ENCODE data around the gene SQSTM1. TPM values are rescaled to one million over a fixed set of nuclear protein-coding genes. Genes with fewer than 3 reads are reported as not detected.

SQSTM1 gene
- total RNA-seq (2022; extraction: Qiagen RNA extraction): 684 to 1,014 TPM (median 753 TPM) in 5 replicates

GRCh38 chr5:179820483-179821297 is at the start of gene SQSTM1:
TSS of gene SQSTM1 (plus strand) at chr5:179820905. CDS start at chr5:179820937, 32 bp downstream.

DNA sequence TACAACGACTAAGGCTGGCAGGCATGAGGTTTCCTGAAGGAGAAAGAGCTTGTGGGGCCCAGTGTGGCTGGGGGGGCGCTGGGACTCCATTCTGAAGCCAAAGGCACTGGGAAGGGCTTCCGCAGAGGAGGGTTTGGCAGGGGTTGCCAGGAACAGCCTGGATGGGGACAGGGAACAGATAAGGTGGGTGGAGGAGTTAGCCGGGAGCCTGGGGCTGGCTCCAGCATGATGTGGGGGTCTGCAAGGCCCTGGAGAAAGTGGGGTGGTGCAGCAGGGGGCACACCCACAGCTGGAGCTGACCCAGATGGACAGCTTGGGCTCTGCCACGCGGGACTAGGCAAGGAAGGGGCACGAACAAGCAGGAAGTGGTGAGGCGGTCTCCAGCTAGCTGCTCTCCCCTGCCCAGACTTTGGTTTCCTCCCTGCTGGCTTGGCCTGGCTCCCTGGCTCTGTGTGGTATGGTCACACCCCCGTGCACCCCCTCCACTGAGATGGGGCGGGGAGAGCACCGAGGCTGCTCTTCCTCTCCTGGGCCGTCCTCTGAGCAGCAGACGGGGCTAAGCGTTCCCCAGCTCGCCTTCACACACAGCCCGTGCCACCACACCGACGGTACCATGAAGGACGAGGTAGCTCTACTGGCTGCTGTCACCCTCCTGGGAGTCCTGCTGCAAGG is 27.1 kb upstream of the SQSTM1 start, which contains the start of gene LTC4S:
Gene LTC4S, plus strand, starts transcription at position 519 of the 672 bp plus-strand sequence. Its CDS starts 95 bp downstream, at position 614.

GRCh38 chr5:179806250-179807048 is 14.3 kb upstream of the SQSTM1 start, which contains the start of gene MGAT4B:
TSS of gene MGAT4B (minus strand) at chr5:179806866. CDS start at chr5:179806583, 283 bp downstream.

GRCh38 chr5:179858586-179859427 is 38.1 kb downstream of the SQSTM1 start, which contains the start of gene MRNIP:
TSS of gene MRNIP (minus strand) at chr5:179858817. CDS start at chr5:179858796, 21 bp downstream.

Other genes starting within 250 kb of the SQSTM1 start
- gene HNRNPH1, start 197.2 kb upstream of the SQSTM1 start, total RNA-seq (2022; extraction: Qiagen RNA extraction): 468 to 530 TPM (median 521 TPM) in 5 replicates
- not detected in 5 replicates for gene CBY3, start 139.9 kb upstream of the SQSTM1 start, total RNA-seq (2022; extraction: Qiagen RNA extraction)
- gene CANX, start 121.9 kb upstream of the SQSTM1 start, total RNA-seq (2022; extraction: Qiagen RNA extraction): 343 to 510 TPM (median 446 TPM) in 5 replicates
- 14.3 to 20.3 TPM (median 19.5 TPM) in 5 replicates for gene MAML1, start 88.1 kb upstream of the SQSTM1 start, total RNA-seq (2022; extraction: Qiagen RNA extraction)
- gene LTC4S, start 26.9 kb upstream of the SQSTM1 start, total RNA-seq (2022; extraction: Qiagen RNA extraction): 0.18 to 0.27 TPM (median 0.21 TPM) in 4 of 5 replicates, not detected in the other
- 170 to 190 TPM (median 176 TPM) in 5 replicates for gene MGAT4B, start 14.0 kb upstream of the SQSTM1 start, total RNA-seq (2022; extraction: Qiagen RNA extraction)
- gene MRNIP, start 37.9 kb downstream of the SQSTM1 start, total RNA-seq (2022; extraction: Qiagen RNA extraction): 13.8 to 22.5 TPM (median 18.9 TPM) in 5 replicates
- 48.7 to 76.3 TPM (median 66.5 TPM) in 5 replicates for gene TBC1D9B, start 87.0 kb downstream of the SQSTM1 start, total RNA-seq (2022; extraction: Qiagen RNA extraction)